ENCODE measurements around the gene CLPTM1L.
"Not testable (repeated sequence)": the region's sequence is repeated elsewhere in the genome, so short reads cannot be mapped to it uniquely, and the experiment has no call there.

Gene CLPTM1L

DNA sequence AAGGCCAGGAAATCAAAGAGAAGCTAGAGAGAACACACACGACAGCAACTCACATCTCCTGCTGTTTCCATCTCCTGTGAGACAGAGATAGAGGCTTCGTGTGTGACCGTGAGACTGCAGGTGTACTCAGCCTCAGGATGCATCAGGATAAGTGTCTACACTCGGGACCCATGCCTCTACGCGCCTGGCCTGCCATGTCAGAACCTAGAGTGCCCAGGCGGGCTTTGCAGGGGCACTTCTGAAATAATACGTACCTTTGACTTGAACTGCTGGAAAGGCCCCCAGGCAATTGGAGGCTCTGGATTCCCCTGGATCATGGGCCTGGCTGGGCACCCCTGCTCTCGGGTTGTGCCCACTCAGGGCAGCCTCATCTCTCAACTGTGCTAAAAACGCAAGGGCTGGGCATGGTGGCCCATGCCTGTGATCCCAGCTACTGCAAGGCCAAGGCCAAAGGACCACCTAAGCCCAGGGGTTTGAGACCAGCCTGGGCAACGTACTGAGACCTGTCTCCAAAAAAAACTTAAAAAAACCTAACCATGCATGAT, 13.0 kb downstream of the CLPTM1L start:
- Histone ChIP-seq H3K27me3 (ENCODE audit: control insufficient read depth, insufficient read depth, low read length) (no peaks in the 10 kb centered on the region), H3K4me1 (ENCODE audit: control insufficient read depth, insufficient read depth, low read length) (no peaks in the 10 kb centered on the region; the same call in 1 of the 2 replicates), H3K36me3 (ENCODE audit: control insufficient read depth, insufficient read depth, low read length) (peaks cover 81% of the 10 kb centered on the region), H3K4me3 (ENCODE audit: low read depth, low read length) (no peak overlapping the region), H3K9me3 (ENCODE audit: control insufficient read depth, insufficient read depth, low read depth, low read length) (peaks cover 3% of the 10 kb centered on the region; the same call in 1 of the 2 replicates), H3K27ac (ENCODE audit: low read depth, low read length) (no peak overlapping the region), H3K9ac (ENCODE audit: low read length) (no peak overlapping the region)

DNA sequence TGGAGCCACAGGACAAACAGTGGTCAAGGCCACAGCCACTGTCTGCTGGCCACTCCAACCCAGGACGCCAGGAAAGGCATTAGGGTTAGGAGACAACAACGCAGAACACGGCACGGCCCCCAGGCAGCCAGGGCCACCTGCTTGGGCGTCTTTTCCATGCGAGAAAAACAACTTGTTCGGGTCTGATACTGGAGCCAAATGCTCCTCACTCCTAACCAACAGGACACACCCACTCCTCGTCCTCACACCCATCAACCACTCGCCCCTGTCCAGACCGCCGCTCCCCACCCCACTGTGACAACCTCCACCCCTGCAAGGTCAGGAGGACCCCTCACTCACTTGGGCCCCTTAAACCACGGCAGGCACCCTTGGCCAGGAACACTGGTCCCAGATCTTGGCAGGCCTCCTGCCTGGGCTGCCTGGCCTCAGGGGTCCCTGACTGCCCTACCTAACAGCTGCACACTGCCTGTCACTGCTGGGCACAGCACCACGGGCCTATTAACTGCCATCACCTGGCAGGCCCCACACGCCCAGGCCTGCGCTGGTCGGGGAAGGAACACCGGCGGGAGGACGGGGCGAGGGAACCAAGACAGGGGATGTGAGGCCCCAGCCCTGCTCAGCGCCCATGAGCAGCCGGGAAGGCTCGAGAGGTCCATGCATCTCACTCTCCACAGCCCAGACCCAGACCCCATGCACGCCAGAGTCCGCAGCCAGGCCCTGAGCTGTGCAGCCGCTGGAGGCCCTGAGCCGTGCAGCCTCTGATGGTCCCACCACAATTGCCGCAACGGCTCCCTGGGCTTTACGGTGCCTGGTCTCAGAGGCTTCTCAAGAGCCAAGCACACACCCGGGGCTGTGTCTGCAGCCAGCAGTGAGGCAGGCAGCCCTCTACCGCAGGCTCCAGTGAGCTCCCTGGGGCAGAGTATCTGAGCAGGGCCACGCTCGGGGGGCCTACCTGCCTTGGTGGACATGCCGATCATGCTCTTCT, 13.8 kb downstream of the CLPTM1L start:
- H3K9ac ChIP-seq (ENCODE audit: low read length) = no peak overlapping the region
- peaks cover 78% of the 10 kb centered on the region for H3K36me3 ChIP-seq (ENCODE audit: control insufficient read depth, insufficient read depth, low read length)
- H3K4me3 ChIP-seq (ENCODE audit: low read depth, low read length) = no peak overlapping the region
- no peaks in the 10 kb centered on the region; the same call in 1 of the 2 replicates for H3K4me1 ChIP-seq (ENCODE audit: control insufficient read depth, insufficient read depth, low read length)
- peaks cover 3% of the 10 kb centered on the region; the same call in 1 of the 2 replicates for H3K9me3 ChIP-seq (ENCODE audit: control insufficient read depth, insufficient read depth, low read depth, low read length)
- no peaks in the 10 kb centered on the region for H3K27me3 ChIP-seq (ENCODE audit: control insufficient read depth, insufficient read depth, low read length)
- no peak overlapping the region for H3K27ac ChIP-seq (ENCODE audit: low read depth, low read length)

DNA sequence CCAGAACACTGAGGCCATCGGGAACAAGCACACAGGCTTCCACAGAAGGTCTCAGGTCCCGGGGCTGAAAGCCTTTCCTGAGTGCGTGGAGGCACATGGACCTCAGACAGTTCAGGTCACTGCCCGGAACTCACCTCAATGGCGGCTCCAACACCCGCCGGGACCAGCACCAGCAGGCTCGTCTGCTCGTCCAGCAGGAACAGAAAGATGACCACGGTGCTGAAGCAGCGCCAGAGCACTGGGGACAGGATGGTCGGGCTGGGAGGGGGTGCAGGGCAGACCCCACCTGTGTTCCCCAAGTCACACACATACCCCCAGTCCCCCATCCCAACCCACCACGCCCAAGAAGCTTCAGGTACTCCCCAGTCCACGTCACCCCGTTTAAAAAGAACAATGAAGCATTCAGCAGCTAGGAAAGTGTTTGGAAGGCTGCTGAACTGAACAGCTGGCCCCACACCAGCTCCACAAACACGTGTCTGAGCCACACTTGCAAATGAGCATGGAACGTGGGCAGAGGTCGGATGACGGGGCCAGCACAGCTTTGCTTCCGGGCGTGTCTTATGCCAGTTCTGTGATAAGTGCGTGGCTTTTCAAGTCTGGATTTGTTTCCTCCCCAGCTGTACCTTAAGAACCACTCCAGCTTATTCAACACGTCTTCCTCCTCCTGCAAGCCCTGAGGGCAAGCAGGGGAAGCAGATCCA, 14.6 kb downstream of the CLPTM1L start:
- no peak overlapping the region for H3K9ac ChIP-seq (ENCODE audit: low read length)
- H3K4me3 ChIP-seq (ENCODE audit: low read depth, low read length) = no peak overlapping the region
- H3K9me3 ChIP-seq (ENCODE audit: control insufficient read depth, insufficient read depth, low read depth, low read length) = peaks cover 3% of the 10 kb centered on the region; the same call in 1 of the 2 replicates
- H3K36me3 ChIP-seq (ENCODE audit: control insufficient read depth, insufficient read depth, low read length) = peaks cover 78% of the 10 kb centered on the region
- no peaks in the 10 kb centered on the region; the same call in 1 of the 2 replicates for H3K4me1 ChIP-seq (ENCODE audit: control insufficient read depth, insufficient read depth, low read length)
- no peak overlapping the region for H3K27ac ChIP-seq (ENCODE audit: low read depth, low read length)
- H3K27me3 ChIP-seq (ENCODE audit: control insufficient read depth, insufficient read depth, low read length) = no peaks in the 10 kb centered on the region

DNA sequence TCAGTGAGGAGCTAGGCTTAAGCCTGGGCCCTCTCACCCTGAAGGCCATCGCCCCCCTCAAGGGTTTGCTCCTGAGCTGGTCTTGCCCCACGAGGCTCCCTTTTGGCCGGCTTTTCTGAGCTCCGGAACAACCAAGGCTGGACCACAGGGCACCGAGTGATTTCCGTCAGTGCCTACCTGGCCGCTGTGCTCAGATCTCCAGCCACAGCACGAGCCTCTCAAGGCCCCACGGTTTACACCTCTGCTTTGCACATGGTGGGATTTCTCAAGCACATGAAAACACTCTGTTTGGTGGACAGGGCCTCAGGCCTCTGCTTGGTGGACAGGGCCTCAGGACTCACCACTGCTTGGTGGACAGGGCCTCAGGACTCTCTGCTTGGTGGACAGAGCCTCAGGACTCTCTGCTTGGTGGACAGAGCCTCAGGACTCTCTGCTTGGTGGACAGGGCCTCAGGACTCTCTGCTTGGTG, 15.8 kb downstream of the CLPTM1L start:
- Histone ChIP-seq H3K4me3 (ENCODE audit: low read depth, low read length) (no peak overlapping the region), H3K27me3 (ENCODE audit: control insufficient read depth, insufficient read depth, low read length) (no peaks in the 10 kb centered on the region), H3K36me3 (ENCODE audit: control insufficient read depth, insufficient read depth, low read length) (peaks cover 78% of the 10 kb centered on the region), H3K9me3 (ENCODE audit: control insufficient read depth, insufficient read depth, low read depth, low read length) (peaks cover 3% of the 10 kb centered on the region; the same call in 1 of the 2 replicates), H3K27ac (ENCODE audit: low read depth, low read length) (peak overlapping the region; percentile 70; the same call in 1 of the 2 replicates), H3K9ac (ENCODE audit: low read length) (no peak overlapping the region), H3K4me1 (ENCODE audit: control insufficient read depth, insufficient read depth, low read length) (no peaks in the 10 kb centered on the region; the same call in 1 of the 2 replicates)

DNA sequence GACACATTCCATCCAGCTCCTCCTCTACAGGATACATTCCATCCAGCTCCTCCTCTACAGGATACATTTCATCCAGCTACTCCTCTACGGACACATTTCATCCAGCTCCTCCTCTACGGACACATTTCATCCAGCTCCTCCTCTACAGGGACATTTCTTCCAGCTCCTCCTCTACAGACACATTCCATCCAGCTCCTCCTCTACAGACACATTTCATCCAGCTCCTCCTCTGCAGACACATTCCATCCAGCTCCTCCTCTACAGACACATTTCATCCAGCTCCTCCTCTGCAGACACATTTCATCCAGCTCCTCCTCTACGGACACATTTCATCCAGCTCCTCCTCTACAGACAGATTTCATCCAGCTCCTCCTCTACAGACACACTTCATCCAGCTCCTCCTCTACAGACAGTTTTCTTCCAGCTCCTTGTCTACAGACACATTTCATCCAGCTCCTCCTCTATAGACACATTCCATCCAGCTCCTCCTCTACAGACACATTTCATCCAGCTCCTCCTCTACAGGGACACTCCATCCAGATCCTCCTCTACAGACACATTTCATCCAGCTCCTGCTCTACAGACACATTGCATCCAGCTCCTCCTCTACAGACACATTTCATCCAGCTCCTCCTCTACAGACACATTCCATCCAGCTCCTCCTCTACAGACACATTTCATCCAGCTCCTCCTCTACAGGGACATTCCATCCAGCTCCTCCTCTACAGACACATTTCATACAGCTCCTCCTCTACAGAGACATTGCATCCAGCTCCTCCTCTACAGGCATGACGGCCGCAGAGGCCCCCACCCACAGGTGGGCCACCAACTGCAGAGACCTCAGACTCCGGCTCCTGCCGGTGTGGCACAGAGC, 16.4 kb downstream of the CLPTM1L start:
- H3K27me3 ChIP-seq (ENCODE audit: control insufficient read depth, insufficient read depth, low read length); H3K9ac ChIP-seq (ENCODE audit: low read length); H3K4me3 ChIP-seq (ENCODE audit: low read depth, low read length); H3K9me3 ChIP-seq (ENCODE audit: control insufficient read depth, insufficient read depth, low read depth, low read length); H3K4me1 ChIP-seq (ENCODE audit: control insufficient read depth, insufficient read depth, low read length): not testable (repeated sequence)
- Histone ChIP-seq H3K27ac (ENCODE audit: low read depth, low read length) (peak overlapping the region; percentile 70; the same call in 1 of the 2 replicates), H3K36me3 (ENCODE audit: control insufficient read depth, insufficient read depth, low read length) (peaks cover 78% of the 10 kb centered on the region)

DNA sequence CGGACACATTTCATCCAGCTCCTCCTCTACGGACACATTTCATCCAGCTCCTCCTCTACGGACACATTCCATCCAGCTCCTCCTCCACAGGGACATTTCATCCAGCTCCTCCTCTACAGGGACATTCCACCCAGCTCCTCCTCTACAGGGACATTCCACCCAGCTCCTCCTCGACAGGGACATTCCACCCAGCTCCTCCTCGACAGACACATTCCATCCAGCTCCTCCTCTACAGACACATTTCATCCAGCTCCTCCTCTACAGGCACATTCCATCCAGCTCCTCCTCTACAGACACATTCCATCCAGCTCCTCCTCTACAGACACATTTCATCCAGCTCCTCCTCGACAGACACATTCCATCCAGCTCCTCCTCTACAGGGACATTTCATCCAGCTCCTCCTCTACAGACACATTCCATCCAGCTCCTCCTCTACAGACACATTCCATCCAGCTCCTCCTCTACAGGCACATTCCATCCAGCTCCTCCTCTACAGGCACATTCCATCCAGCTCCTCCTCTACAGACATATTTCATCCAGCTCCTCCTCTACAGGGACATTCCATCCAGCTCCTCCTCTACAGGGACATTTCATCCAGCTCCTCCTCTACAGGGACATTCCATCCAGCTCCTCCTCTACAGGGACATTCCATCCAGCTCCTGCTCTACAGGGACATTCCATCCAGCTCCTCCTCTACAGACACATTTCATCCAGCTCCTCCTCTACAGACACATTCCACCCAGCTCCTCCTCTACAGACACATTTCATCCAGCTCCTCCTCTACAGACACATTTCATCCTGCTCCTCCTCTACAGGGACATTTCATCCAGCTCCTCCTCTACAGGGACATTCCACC, 17.8 kb downstream of the CLPTM1L start:
- not testable (repeated sequence) for H3K27me3 ChIP-seq (ENCODE audit: control insufficient read depth, insufficient read depth, low read length); H3K9me3 ChIP-seq (ENCODE audit: control insufficient read depth, insufficient read depth, low read depth, low read length); H3K4me3 ChIP-seq (ENCODE audit: low read depth, low read length); H3K4me1 ChIP-seq (ENCODE audit: control insufficient read depth, insufficient read depth, low read length)
- H3K9ac ChIP-seq (ENCODE audit: low read length) = peak overlapping the region; percentile 60
- peak overlapping the region; percentile 59; the same call in 1 of the 2 replicates for H3K27ac ChIP-seq (ENCODE audit: low read depth, low read length)
- peaks cover 78% of the 10 kb centered on the region for H3K36me3 ChIP-seq (ENCODE audit: control insufficient read depth, insufficient read depth, low read length)

DNA sequence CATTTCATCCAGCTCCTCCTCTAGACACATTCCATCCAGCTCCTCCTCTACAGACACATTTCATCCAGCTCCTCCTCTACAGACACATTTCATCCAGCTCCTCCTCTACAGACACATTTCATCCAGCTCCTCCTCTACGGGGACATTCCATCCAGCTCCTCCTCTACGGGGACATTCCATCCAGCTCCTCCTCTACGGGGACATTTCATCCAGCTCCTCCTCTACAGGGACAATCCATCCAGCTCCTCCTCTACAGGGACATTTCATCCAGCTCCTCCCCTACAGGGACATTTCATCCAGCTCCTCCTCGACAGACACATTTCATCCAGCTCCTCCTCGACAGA, 18.4 kb downstream of the CLPTM1L start:
- H3K27ac ChIP-seq (ENCODE audit: low read depth, low read length); H3K4me3 ChIP-seq (ENCODE audit: low read depth, low read length); H3K27me3 ChIP-seq (ENCODE audit: control insufficient read depth, insufficient read depth, low read length); H3K9me3 ChIP-seq (ENCODE audit: control insufficient read depth, insufficient read depth, low read depth, low read length); H3K4me1 ChIP-seq (ENCODE audit: control insufficient read depth, insufficient read depth, low read length): not testable (repeated sequence)
- peaks cover 78% of the 10 kb centered on the region for H3K36me3 ChIP-seq (ENCODE audit: control insufficient read depth, insufficient read depth, low read length)
- peak overlapping the region; percentile 13 for H3K9ac ChIP-seq (ENCODE audit: low read length)

DNA sequence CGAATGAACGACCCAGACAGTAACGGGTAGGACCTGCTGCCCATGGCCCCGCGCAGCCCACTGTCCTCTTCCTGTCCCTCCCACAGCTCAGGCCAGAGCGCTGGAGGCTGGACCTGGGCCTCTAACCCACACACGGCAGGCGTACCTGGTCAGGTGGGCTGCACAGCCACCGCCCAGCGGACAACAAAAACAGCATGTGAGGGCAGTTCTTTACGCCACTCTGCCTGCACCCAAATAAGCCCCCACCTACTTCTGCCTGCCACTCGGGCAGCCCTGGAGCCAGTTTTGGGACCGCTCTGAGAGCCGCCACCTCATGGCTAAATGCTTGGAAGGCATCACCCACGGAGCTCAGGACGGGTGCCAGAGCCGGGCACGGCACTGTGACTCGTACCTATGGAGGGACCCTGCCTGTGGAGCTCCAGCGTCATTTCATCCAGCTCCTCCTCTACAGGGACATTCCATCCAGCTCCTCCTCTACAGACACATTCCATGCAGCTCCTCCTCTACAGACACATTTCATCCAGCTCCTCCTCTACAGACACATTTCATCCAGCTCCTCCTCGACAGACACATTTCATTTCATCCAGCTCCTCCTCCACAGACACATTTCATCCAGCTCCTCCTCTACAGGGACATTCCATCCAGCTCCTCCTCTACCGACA, 18.9 kb downstream of the CLPTM1L start:
- Histone ChIP-seq H3K27ac (ENCODE audit: low read depth, low read length) (no peak overlapping the region; the same call in 1 of the 2 replicates), H3K4me1 (ENCODE audit: control insufficient read depth, insufficient read depth, low read length) (no peaks in the 10 kb centered on the region; the same call in 1 of the 2 replicates), H3K4me3 (ENCODE audit: low read depth, low read length) (no peak overlapping the region), H3K36me3 (ENCODE audit: control insufficient read depth, insufficient read depth, low read length) (peaks cover 78% of the 10 kb centered on the region), H3K27me3 (ENCODE audit: control insufficient read depth, insufficient read depth, low read length) (no peaks in the 10 kb centered on the region), H3K9me3 (ENCODE audit: control insufficient read depth, insufficient read depth, low read depth, low read length) (peaks cover 3% of the 10 kb centered on the region; the same call in 1 of the 2 replicates), H3K9ac (ENCODE audit: low read length) (no peak overlapping the region)

DNA sequence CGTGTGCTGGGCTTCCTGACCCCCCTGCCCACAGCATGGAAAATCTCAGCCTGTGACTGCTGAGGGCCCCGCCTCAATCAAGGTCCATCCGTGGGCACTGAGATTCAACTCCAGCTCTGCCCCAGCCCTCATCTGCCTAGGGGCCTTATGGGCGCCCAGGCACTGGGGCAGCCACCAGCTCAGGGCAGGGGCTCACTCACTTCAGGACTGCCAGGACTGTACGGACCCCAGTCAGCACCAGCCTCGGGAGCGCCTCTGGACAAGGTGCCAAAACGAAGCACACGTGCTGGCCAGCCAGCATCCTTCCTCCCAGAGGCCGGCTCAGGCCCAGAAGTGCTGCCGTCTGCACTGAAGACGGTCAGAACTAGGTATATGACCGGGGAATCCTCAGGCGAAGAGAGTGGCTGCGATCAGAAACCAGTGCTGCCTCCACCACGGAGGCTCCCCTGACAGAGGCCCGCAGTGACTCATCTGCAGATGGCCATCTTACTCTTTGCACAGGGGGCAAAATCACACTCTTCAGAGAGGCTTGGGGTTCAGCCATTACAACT, 19.6 kb downstream of the CLPTM1L start:
- Histone ChIP-seq H3K4me3 (ENCODE audit: low read depth, low read length) (no peak overlapping the region), H3K36me3 (ENCODE audit: control insufficient read depth, insufficient read depth, low read length) (peaks cover 78% of the 10 kb centered on the region), H3K27me3 (ENCODE audit: control insufficient read depth, insufficient read depth, low read length) (no peaks in the 10 kb centered on the region), H3K9ac (ENCODE audit: low read length) (no peak overlapping the region), H3K9me3 (ENCODE audit: control insufficient read depth, insufficient read depth, low read depth, low read length) (peaks cover 3% of the 10 kb centered on the region; the same call in 1 of the 2 replicates), H3K27ac (ENCODE audit: low read depth, low read length) (no peak overlapping the region), H3K4me1 (ENCODE audit: control insufficient read depth, insufficient read depth, low read length) (no peaks in the 10 kb centered on the region; the same call in 1 of the 2 replicates)

Data from HUES6 (cell line).